Forelimb muscle (tissue), 1 donor: ENCODE results near the gene LACC1. TPM values are rescaled to one million over a fixed set of nuclear protein-coding genes. Genes with fewer than 3 reads are reported as not detected.

Source experiments
- DNase-seq: peaks from one replicate; pipeline ENCODE4 v3.0.0-alpha.2; 2013; ENCODE audit warnings: low read depth
- polyA plus RNA-seq: library from polyadenylated mRNA; unstranded; fragments of 120-200 nt; gene quantifications from one replicate; pipeline ENCODE4 v1.2.1, GENCODE V29; 2013; ENCODE audit not compliant: insufficient read length

The LACC1 gene
- polyA plus RNA-seq, 1 donor, result 1.6 TPM

- DNase-seq, result no peak
These were observed 3.9 kb downstream of the LACC1 start for GRCh38 chr13:43883631-43884030.

DNA sequence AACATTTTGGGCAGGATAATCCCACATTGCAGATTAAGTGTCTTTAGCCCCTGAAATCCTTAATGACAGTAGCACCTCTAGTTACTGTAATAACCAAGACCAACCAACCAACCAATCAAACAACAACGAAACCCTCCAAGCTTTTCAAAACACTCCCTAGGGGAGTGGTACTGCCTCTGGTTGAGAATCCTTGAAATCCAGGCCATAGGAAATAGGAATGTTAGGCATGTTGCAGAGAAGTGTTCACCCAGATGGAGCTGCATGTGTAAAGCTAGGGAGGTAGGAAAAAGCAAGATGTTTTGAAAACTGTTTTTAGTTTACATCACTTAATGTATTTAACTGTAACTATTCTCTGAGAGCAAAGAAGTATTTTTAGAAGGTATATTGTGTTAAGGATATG lies 4.5 kb downstream of the LACC1 start:
- DNase-seq, result no peak

- no peak for DNase-seq
These were observed 14.7 kb downstream of the LACC1 start for GRCh38 chr13:43894438-43894837.

DNA sequence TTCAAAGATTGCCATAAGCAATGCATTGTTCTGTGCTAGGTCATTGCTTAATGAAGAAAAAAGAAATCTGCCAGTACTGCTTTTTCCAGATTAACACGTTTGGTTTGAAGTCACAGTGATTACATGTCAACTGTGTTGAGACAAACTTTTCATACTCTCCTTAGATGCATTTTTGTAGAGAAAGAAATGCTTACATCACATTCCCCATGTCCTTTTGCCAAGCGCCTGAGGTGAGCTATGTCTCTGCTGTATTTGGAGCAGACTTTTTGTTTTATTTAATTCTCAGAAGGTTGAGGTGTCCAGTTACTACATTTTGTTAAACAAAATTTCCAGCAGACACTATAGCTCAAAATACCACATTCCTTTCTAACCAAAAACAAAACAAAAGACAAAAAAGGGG lies 16.2 kb downstream of the LACC1 start:
- DNase-seq, result no peak

- peak; percentile 46 for DNase-seq
These were observed 25.8 kb downstream of the LACC1 start for GRCh38 chr13:43905435-43906031.

DNA sequence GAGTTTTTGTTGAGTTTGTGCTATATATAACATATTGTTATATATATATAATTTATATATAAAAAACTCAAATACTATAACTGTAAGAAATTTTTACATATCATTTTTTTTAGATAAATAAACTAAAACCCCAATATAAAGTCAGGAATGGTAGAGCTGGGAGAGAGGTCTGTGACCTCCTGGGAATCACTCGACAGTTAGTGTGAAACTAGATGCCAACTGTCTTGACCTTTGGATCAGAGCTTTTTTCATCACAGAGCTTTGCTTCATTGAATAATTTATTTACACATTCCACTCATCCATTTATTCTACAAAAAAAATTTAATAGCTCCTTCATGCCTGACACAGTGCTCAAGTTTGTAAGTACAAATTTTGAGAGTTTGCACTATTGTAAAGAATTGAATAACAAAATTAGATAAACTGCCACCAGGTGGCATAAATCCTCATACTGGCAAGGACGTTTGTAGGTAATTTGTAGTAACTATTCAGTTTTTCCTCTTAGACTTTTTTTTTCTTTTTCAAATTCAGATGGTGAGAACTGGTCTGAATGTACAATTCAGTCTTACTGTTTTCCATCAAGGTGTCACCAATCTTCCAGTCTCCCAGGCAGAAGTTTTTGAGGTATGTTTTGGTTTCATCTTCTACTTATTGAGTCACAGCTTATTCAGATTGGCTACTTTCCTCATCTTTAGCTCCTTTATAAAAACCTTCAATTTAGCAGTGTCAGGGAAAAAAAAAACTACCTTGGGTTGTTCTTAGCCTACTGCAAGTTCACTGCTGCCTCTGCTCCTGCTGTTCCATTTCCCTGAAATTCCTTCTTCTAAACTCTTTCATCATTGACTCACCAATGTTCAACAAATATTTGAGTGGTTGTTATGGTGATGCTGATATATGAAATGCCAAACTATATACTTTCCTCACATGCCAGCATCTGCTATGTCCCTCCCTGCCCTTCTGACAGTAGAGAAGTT lies 28.7 kb downstream of the LACC1 start:
- peak; percentile 25 for DNase-seq

DNA sequence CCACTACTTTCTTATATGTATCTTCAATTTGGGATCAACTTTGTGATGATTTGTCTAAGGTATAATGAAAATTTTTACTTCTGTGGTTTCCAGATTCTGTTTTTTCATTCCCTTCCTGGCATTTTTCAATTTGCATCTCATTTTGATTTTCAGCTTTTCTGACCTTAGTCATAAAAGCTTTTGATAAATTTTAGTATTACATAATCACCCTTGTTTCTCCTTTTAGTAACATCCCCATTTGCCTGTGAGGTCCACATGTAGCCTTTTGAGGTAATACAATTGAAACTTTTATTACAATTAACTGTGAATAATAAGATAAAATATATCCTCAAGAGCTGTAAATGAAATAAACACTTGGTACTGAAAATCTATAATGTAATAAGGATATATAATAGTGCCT lies 31.2 kb downstream of the LACC1 start:
- DNase-seq, result no peak

GRCh38 chr13:43911278-43911677 lies 31.6 kb downstream of the LACC1 start:
- DNase-seq, result no peak

DNA sequence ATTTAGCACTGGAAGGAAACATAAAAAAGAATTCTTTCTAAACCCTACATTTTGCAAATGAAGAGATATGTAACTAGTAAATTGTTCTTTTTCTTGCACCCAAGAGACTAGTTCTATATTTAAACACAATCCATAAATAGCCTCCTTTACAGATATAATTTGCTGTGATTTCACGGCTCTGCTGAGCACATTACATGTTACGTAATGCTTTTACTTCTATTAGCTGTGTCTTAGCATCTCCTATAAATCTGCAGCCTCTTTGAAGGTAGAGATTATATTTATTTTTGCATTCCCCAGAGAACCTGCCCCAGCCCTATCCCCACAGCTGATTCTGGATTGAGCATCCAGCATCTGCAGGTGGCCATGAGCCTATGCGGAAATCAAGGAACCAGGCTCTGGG lies 32.2 kb downstream of the LACC1 start:
- DNase-seq, result no peak

GRCh38 chr13:43915451-43915850 lies 35.7 kb downstream of the LACC1 start:
- DNase-seq, result no peak

DNA sequence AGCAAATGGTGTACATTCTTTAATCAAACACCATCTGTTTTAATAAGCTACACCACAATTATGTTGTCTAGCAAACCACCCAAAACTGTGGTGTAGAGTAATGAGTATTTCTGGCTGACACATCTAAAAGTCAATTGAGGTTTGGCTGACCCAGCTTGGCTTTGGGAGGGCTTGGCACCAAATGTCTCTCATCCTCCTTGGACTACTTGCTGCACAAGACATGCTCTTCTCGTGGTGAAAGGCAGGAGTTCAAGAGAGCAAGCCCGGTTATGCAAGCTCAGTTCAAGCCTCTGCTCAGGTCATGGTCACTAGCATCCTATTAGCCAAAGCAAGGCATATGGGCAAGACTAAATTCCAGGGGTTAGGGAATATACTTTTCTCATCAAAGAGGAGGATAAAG lies 37.1 kb downstream of the LACC1 start:
- no peak for DNase-seq

GRCh38 chr13:43918636-43919035 lies 38.9 kb downstream of the LACC1 start:
- DNase-seq, result no peak

DNA sequence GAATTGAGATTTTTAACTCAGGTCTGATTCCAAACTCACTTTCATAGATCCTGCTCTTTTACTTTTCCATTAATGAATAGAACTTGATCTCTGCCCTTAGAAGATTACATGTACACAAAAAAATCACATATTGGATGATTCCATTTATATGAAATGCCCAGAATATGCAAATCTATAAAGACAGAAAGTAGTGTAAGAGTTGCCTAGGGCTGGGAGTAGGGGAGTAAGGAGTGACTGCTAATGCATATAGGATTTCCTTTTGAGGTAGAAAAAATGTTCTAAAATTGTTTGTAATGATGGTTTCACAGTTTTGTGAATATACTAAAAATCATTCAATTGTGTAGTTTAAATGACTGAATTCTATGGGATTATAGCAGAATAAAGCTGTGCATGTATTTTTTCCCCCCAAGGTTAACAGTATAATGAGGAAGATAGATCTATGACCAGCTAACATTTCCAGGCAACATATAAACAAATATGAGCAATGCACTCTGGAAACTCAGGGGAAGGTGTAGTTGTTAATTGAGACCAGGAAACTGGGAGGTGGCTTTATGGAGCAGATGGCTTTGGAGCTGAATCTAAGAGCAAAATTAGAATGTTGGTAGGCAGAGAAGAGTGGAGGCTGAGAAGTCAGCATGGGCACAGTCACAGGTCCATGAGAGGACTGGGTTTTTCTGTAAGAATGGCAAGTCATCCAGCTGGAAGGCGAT lies 41.4 kb downstream of the LACC1 start:
- DNase-seq, result no peak

GRCh38 chr13:43924549-43925245 lies 45.0 kb downstream of the LACC1 start:
- no peak for DNase-seq

DNA sequence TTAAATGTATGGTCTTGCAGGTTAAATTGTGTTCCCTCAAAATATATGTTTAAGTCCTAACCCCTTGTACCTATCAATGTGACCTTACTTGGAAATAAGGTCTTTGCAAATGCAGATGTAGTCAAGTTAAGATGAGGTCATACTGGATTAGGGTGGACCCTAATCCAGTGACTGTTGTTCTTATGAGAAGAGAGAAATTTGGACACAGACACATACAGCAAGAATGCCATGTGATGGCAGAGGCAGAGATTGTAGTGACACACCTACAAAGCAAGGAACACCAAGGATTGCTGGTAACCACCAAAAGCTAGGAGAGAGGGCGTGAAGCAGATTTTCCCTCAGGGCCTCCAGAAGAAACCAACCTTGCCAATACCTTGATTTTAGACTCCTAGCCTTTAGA lies 50.2 kb downstream of the LACC1 start:
- no peak for DNase-seq

DNA sequence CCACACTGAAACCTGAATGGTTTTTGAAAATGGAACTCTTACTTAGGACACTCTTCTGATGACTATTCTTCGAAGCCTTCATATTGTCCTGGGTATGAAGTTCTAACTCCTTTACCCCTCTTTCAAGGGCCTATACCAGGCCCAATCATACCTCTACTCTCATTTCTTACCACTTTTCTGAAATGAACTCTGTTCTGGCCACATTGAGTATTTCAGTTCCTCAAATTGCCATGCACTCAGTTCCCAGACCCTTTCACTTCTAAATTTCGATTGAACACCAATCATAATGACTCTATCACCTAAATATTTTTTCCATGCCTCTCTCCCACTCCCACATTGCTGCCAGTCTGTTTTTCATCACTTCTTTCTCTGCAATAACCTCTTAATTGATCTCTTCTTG lies 53.7 kb downstream of the LACC1 start:
- DNase-seq, result no peak

DNA sequence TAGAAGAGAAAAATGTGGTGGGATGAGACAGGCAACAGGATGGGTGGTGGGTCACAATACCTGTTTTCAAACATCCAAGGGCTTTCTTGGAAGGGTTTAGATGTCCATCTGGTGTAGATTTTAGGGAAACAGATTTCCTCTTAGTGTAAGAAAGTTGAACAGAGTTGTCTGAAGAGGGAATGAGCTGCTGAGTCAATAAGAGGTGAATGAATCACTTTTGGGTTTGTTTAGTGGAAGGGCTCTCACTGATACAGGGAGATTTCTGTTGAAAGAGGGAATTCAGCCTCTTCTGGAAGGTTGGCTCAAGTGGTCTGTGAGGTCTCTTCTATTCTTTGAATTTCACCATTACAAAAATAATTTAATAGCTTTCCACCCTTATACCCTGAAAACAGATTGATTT lies 54.6 kb downstream of the LACC1 start:
- no peak for DNase-seq

DNA sequence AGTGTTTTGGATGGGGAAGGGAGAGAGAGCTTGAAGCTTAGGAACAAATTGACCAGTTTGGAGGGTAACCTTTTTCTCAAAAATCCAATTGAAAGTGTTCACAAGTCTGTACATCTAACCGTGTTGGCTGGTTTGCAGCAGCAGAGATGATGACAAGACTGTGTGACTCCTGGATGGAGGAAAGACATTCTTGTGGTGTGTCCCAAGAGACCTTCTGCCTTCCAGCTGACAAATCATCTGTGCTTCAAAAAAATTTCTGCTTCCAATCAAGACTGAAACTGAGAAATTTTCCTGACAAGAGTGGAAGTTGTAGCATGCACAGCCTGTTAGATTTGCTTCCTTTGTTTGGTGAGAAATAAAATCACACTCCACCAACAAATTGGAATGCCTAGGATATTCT lies 56.2 kb downstream of the LACC1 start:
- no peak for DNase-seq

DNA sequence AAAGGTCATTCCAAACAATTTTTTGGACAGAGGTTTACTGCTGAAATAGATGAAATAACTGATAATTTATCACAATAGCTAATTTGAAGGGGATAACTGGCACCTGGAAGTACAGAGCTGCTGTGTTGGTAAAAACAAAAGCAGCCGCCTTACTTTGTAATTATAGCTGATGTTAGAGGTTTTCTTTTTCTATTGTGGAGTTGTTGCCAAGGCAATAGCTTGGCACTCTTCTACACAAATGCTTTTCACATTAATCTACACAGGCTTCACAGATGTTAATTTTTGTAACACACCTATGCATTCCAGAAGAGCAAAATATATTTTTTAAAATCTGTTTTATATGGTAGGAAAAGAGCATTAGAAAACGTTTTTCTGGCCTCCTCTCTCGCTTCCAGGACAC lies 56.9 kb downstream of the LACC1 start:
- no peak for DNase-seq

- DNase-seq, result no peak
These were observed 58.1 kb downstream of the LACC1 start for GRCh38 chr13:43937839-43938238.

- no peak for DNase-seq
These were observed 58.7 kb downstream of the LACC1 start for GRCh38 chr13:43938449-43938848.

GRCh38 chr13:43939086-43939485 lies 59.4 kb downstream of the LACC1 start:
- DNase-seq, result no peak
